NCI-H2107 treated with DMSO at 0.1 percent for 48 hours (cell line): ENCODE results near the gene QSOX2.
"Not testable (repeated sequence)": the region's sequence is repeated elsewhere in the genome, so short reads cannot be mapped to it uniquely, and the experiment has no call there.

Experiments used
- DNase-seq: peaks from one replicate; lab custom pipeline; 2025; ENCODE audit not compliant: unreplicated experiment; lab: John Stamatoyannopoulos, UW

QSOX2 gene

GRCh38 chr9:136237486-136238341 lies 7.9 kb downstream of the QSOX2 start:
- DNase-seq: no peak

- DNase-seq: not testable (repeated sequence)
Observed at GRCh38 chr9:136236471-136237410, 8.9 kb downstream of the QSOX2 start.

DNA sequence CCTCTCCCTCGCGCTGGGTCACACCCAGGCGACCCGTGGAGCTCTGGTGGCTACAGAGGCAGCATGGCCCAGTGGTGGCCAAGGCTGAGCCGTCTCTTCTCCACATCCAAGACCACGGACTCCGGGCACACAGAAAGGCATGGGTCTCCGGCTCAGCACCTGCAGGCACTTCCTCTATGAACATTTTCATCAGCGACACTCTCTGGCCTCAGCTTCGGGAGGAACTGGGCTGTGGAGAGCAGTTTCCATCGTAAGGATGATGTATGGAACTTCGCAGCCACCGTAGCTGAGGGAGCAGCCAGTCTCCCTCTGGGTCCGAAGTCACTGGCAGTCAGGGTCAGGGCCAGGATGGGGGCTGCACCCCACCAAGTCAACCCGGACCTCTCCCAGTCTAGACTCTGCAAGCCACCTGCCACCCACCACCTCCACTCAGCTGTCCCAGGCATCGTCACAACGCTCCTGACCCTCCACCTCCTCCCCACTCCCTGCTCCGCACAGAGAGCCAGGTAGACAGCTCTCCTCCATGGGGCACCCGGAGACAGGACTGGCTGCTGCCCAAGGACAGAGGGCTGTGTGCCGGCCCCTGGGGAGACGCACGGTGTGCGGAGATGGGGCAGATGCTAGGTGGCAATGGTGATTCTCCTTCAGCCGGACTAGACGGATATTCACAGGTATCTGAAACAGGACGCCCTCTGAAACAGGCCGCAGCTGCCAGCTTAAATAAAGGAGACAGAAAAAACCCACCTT lies 9.7 kb downstream of the QSOX2 start:
- no peak for DNase-seq

GRCh38 chr9:136235171-136235570 lies 10.4 kb downstream of the QSOX2 start:
- DNase-seq: no peak

- no peak for DNase-seq
Observed at GRCh38 chr9:136234597-136234996, 11.0 kb downstream of the QSOX2 start.

GRCh38 chr9:136233868-136234267 lies 11.7 kb downstream of the QSOX2 start:
- no peak for DNase-seq

DNA sequence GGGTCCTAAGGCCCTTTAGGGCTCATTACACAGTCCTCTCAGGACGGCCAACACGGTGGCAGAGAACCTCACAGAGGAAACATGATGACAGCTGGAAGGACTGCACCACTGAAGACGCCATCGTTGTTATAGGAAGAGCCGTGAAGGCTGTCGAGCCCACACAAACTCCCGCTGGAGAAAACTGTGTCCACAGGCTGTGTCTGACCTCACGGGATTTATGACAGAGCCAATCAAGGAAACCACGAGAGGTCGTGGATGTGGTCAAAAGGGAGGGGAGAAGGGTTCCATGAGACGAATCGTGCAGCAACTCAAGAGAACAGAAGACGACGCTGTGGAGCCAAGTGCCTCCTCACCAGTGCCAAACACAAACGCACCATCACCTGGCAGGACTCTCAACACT lies 12.2 kb downstream of the QSOX2 start:
- DNase-seq: no peak

- no peak for DNase-seq
Observed at GRCh38 chr9:136232969-136233368, 12.6 kb downstream of the QSOX2 start.

- DNase-seq: no peak
Observed at GRCh38 chr9:136231478-136232297, 13.9 kb downstream of the QSOX2 start.

GRCh38 chr9:136230773-136231172 lies 14.8 kb downstream of the QSOX2 start:
- no peak for DNase-seq

DNA sequence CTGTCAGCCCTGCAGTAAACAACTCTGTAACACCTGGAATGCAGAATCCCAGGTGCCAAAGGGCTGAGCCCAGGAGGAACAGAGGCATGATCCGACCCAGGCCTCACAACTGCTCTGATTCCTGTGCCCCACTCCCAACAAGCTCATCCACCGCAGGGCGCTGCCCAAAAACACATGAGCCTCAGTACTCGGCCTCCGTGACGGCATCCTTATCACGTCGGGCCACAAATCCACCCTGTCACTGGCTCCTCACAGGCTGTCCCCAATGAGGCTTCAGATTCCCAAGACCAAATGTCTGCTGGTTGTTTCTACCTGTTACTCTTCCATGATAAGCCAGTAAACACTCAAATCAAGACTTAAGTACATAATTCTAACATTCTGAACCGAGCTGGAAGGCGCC lies 15.2 kb downstream of the QSOX2 start:
- DNase-seq: no peak

DNA sequence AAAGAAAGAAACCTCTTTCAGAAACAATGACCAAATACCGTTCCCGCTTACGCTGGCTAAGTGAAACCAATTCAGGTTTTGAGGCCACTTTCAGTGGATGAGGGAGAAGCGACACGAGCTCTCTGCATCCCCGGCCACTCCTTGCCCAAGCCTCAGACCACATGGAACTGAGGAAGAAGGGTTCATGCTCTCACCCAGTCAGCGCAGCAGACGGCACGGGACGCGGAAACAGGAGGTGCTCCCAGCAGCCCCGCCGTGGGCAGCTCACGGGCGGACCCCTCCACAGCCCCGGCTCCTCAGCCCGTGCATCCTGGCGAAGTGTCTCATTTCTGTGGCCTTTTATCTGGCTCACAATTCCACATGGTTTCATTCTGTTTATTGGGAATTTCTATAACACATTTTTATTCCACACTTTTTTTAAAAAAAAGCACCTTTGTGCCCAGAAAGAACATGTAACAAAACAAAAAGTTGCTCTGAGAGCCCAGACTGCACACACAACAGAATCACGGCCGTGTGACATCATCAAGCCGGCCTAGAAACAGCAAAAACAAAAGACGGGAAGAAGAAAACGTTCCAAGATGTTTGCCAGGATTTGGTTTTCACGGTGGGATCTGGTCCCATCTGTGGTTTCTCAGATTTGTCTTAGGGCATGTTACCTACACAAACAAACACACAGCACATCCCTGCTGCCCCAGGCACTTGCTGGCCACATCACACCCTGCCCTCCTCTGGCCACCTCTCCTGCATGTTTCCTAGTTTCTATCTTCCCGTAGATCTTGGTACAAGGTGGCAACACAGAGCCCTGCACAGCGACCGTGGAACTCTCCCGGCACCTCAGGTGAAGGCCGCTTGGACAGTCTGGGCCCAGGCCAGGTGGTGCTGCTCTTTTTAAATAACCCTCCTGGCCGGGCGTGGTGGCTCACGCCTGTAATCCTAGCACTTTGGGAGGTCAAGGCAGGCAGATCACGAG lies 16.2 kb downstream of the QSOX2 start:
- DNase-seq: no peak

- DNase-seq: no peak
Observed at GRCh38 chr9:136228107-136228875, 17.3 kb downstream of the QSOX2 start.

GRCh38 chr9:136226680-136227407 lies 18.8 kb downstream of the QSOX2 start:
- DNase-seq: no peak

DNA sequence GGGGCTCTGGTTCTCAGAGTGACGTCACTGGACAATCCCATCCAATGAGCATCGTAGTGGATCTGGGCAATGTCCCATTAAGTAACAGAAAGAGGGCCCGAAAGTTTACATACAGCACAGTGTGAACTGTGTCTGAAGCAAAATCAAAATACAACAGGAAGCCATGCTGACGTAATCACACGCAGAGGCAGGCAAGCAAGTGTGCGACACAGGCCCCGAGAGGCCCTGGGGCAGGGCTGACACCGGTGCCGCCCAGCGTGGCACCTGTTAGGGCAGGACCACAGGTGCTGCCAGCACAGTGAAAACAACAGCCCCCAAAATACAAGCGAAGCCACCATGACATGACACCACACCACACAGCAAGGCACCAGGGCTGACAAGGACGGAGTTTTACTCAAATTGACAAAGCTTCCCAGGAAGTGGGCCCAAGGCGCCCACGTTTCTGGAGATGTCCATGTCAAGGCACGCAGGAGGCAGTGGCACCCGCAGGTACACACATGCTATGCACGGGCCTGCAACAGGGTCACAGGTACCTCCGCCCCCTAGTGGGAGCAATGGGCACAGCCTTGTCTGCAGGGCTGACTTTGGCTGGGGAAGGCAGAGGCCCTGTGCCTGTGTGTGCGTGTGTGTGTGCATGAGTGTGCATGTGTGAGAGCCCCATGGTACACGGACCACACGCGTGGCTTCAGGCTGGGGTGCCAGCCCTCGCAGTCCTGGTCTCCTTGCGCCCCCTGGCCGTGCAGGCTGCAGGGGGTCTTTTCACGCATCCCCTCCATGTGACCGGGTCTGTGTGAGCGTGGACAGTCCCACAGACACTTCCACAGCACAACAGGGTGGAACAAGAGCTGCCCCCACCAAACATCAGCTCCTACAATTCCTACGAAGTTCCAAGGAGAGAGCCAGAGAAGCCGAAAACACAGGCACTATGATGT lies 19.6 kb downstream of the QSOX2 start:
- DNase-seq: no peak

- no peak for DNase-seq
Observed at GRCh38 chr9:136225366-136225747, 20.3 kb downstream of the QSOX2 start.
